Fibroblast of villous mesenchyme (primary cell): Measurements from ENCODE around the gene THSD4. TPM values are rescaled to one million over a fixed set of nuclear protein-coding genes. Genes with fewer than 3 reads are reported as not detected.

ENCODE experiments used
- DNase-seq: peaks from one replicate; pipeline ENCODE4 v3.0.0-alpha.2; 2010; ENCODE audit warnings: low read depth
- H3K4me3 ChIP-seq: 2 replicates; pipeline ENCODE4 v1.5.1; 2011; ENCODE audit warnings: low read depth, mild to moderate bottlenecking, low read length
- total RNA-seq: library from RNA; depleted of rRNA; stranded (reverse); fragments of >200 nt; gene quantifications from 2 replicates; pipeline ENCODE4 v1.2.3, GENCODE V29; 2012
- TF ChIP-seq, protein P1 (sequence below): IDR thresholded peaks from 2 replicates; pipeline ENCODE4 v1.5.1; 2012; ENCODE audit warnings: low read depth, mild to moderate bottlenecking, low read length; ENCODE audit not compliant: insufficient read depth

The THSD4 gene
- total RNA-seq, 1 donor, result 76.4 TPM

GRCh38 chr15:71290002-71290401, 174.7 kb downstream of the THSD4 start:
- TF ChIP-seq, protein P1, sequence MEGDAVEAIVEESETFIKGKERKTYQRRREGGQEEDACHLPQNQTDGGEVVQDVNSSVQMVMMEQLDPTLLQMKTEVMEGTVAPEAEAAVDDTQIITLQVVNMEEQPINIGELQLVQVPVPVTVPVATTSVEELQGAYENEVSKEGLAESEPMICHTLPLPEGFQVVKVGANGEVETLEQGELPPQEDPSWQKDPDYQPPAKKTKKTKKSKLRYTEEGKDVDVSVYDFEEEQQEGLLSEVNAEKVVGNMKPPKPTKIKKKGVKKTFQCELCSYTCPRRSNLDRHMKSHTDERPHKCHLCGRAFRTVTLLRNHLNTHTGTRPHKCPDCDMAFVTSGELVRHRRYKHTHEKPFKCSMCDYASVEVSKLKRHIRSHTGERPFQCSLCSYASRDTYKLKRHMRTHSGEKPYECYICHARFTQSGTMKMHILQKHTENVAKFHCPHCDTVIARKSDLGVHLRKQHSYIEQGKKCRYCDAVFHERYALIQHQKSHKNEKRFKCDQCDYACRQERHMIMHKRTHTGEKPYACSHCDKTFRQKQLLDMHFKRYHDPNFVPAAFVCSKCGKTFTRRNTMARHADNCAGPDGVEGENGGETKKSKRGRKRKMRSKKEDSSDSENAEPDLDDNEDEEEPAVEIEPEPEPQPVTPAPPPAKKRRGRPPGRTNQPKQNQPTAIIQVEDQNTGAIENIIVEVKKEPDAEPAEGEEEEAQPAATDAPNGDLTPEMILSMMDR, result no peak
- no peak for DNase-seq
- no peak overlapping the region for H3K4me3 ChIP-seq

GRCh38 chr15:71290881-71291635, 175.8 kb downstream of the THSD4 start:
- no peak overlapping the region for H3K4me3 ChIP-seq
- DNase-seq, result no peak
- TF ChIP-seq, protein P1, result no peak

- DNase-seq, result no peak
- TF ChIP-seq, protein P1, result no peak
- no peak overlapping the region for H3K4me3 ChIP-seq
These were observed 176.5 kb downstream of the THSD4 start for GRCh38 chr15:71291723-71292122.

GRCh38 chr15:71293723-71294122, 178.5 kb downstream of the THSD4 start:
- TF ChIP-seq, protein P1, result no peak
- H3K4me3 ChIP-seq, result no peak overlapping the region
- no peak for DNase-seq

GRCh38 chr15:71294251-71294910, 179.1 kb downstream of the THSD4 start:
- TF ChIP-seq, protein P1, result no peak
- peak; percentile 77 for DNase-seq
- H3K4me3 ChIP-seq, result no peak overlapping the region

GRCh38 chr15:71294911-71295602, 179.8 kb downstream of the THSD4 start:
- peak; percentile 95 for DNase-seq
- H3K4me3 ChIP-seq, result no peak overlapping the region
- TF ChIP-seq, protein P1, result no peak
